Esophagus muscularis mucosa (tissue), 4 donors: ENCODE data around the gene CARM1. TPM values are rescaled to one million over a fixed set of nuclear protein-coding genes. Genes with fewer than 3 reads are reported as not detected.
A peak's percentile ranks its signal among the peaks of the same experiment; 100 is the strongest.
"Not testable (repeated sequence)": the region's sequence is repeated elsewhere in the genome, so short reads cannot be mapped to it uniquely, and the experiment has no call there.

Experiments
- DNase-seq: peaks from one replicate; pipeline ENCODE4 v3.0.0-alpha.2; 2017; ENCODE audit errors: extremely low spot score
- H3K27ac ChIP-seq, 4 donors: fragments of 200-600 bp; sonication (generic); replicated peaks in 1 of 4; 1 replicate in 3 of 4; 2 replicates in 1 of 4; pipeline ENCODE4 v1.5.1; 2016 to 2019; ENCODE audit warnings: mild to moderate bottlenecking in 1 of 4
- H3K27me3 ChIP-seq, 4 donors: fragments of 200-600 bp; sonication (generic); one replicate each; pipeline versions ENCODE4 v1.5.1 to v1.6.0; 2016 to 2019
- H3K36me3 ChIP-seq, 4 donors: fragments of 200-600 bp; sonication (generic); one replicate each; pipeline ENCODE4 v1.5.1; 2016 to 2019
- H3K4me1 ChIP-seq, 4 donors: fragments of 200-600 bp; sonication (generic); one replicate each; pipeline ENCODE4 v1.5.1; 2016 to 2019
- H3K4me3 ChIP-seq, 4 donors: fragments of 200-600 bp; sonication (generic); 1 replicate in 2 of 4; 2 replicates in 2 of 4; pipeline ENCODE4 v1.5.1; 2016 to 2019; ENCODE audit warnings: mild to moderate bottlenecking in 4 of 4, moderate library complexity in 1 of 4
- H3K9me3 ChIP-seq, 4 donors: fragments of 200-600 bp; sonication (generic); 1 replicate in 3 of 4; 2 replicates in 1 of 4; pipeline ENCODE4 v1.5.1; 2016 to 2019
- CTCF ChIP-seq, 3 experiments: fragments of 200-600 bp in 2 of 3; fragments of 450-650 bp in 1 of 3; sonication (generic) in 2 of 3; IDR thresholded peaks; one replicate each; pipeline ENCODE4 v1.5.1; 2017 to 2019; ENCODE audit warnings: antibody characterized with exemption in 3 of 3, mild to moderate bottlenecking in 2 of 3, moderate library complexity in 1 of 3
- EP300 ChIP-seq: sonication (generic); formaldehyde crosslinking; IDR thresholded peaks from one replicate; pipeline ENCODE4 v1.6.1; 2017; ENCODE audit warnings: antibody characterized with exemption
- POLR2A ChIP-seq: fragments of 450-650 bp; IDR thresholded peaks from one replicate; pipeline ENCODE4 v1.6.1; 2017; ENCODE audit warnings: antibody characterized with exemption, moderate library complexity, mild to moderate bottlenecking, low read depth
- POLR2AphosphoS5 ChIP-seq, 2 donors: sonication (generic); formaldehyde crosslinking; IDR thresholded peaks; one replicate each; pipeline ENCODE4 v1.6.1; 2017; ENCODE audit warnings: antibody characterized with exemption in 2 of 2
- WGBS: methylation state at CpG from one replicate; pipeline ENCODE4 v1.1.5; 2018; 5-methylcytosine and 5-hydroxymethylcytosine counted together
- intact Hi-C: fragments of 100-400 bp; cut with DNase I; formaldehyde crosslinking; loops from one replicate; pipeline ENCODE4 v1.15.1; 2023
- total RNA-seq, 4 donors: library from RNA; depleted of rRNA; stranded (reverse); fragments of >200 nt; gene quantifications; one replicate each; pipeline versions ENCODE4 v1.1.0 to v1.2.1, GENCODE V29; 2016

Gene CARM1
- total RNA-seq, 4 donors from 2014 or later: 24.9 to 43.5 (median 30.6) TPM

DNA sequence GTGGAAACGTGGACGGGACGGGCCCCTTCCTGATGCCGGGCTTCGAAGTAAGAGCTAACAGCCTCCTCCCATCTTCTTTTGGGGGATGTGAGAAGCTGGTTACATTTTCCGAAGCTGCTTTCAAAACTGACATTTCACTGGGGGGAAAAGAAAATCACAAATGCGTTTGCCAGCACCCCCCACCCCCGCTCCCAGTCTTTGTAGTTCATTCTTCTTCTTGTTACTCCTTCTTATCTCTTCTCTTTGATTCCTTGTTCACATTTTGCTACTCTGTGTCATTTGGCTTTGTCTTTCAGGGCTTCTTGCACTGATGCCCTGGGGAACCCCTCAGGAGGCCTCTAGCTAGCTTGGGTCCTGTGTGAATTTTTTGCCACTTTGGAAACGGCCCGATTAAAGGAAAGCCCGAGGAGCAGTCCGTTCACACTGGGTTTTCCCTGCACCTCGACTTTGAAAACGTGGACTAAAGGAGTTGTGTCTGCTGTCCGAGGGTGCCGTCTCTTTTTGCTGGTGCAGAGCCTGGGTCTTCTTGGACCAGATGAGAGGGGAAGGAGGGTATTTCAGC, 1.3 kb downstream of the CARM1 start:
- WGBS: 8% methylated on average over 16 of the region's 16 CpGs
- H3K4me3 ChIP-seq: peak overlapping the region; percentile 83 to 96 (median 94)

GRCh38 chr19:10874024-10874423, 2.7 kb downstream of the CARM1 start:
- Histone ChIP-seq H3K27ac (no peak overlapping the region), H3K9me3 (no peaks in the 10 kb centered on the region), H3K4me3 (no peak overlapping the region), H3K27me3 (no peaks in the 10 kb centered on the region), H3K36me3 (no peaks in the 10 kb centered on the region), H3K4me1 (peaks cover 36 to 80% (median 68%) of the 10 kb centered on the region in 4 donors)
- WGBS: 100% methylated on average over 1 of the region's 1 CpG
- no peak for DNase-seq
- TF ChIP-seq POLR2AphosphoS5 (IDR thresholded peaks at IDR 0.05): no peak
- no peak for TF ChIP-seq CTCF (IDR thresholded peaks at IDR 0.05)
- intact Hi-C loops: loop anchor here (5.0 kb wide), 1 partner anchor 53 kb away; the partner anchor contains the start of genes TIMM29 and YIPF2

More for the DNA sequence above, 1.3 kb downstream of the CARM1 start:
- peaks cover 31 to 66% (median 57%) of the 10 kb centered on the region in 4 donors for H3K4me1 ChIP-seq
- no peaks in the 10 kb centered on the region for H3K9me3 ChIP-seq
- no peak for TF ChIP-seq POLR2AphosphoS5 (IDR thresholded peaks at IDR 0.05)
- TF ChIP-seq EP300: no peak
- TF ChIP-seq CTCF (IDR thresholded peaks at IDR 0.05): no peak
- TF ChIP-seq POLR2A: no peak
- DNase-seq: no peak
- H3K27ac ChIP-seq: peak overlapping the region; percentile 85 to 89 (median 87)
- intact Hi-C loops: loop anchor here (5.0 kb wide), 1 partner anchor 55 kb away; the partner anchor contains the start of genes TIMM29 and YIPF2
- no peaks in the 10 kb centered on the region for H3K27me3 ChIP-seq
- H3K36me3 ChIP-seq: no peaks in the 10 kb centered on the region

GRCh38 chr19:10876459-10877240, 5.3 kb downstream of the CARM1 start:
- Histone ChIP-seq H3K4me3 (no peak overlapping the region), H3K27me3 (peaks cover 0 to 4% (median 0%) of the 10 kb centered on the region in 4 donors), H3K9me3 (no peaks in the 10 kb centered on the region), H3K4me1 (peaks cover 48 to 93% (median 73%) of the 10 kb centered on the region in 4 donors), H3K27ac (peak overlapping the region in 3 of 4 donors; percentile 17 to 61 (median 40)), H3K36me3 (no peaks in the 10 kb centered on the region)
- DNase-seq: no peak
- intact Hi-C loops: no loop called here
- TF ChIP-seq POLR2AphosphoS5 (IDR thresholded peaks at IDR 0.05): no peak
- TF ChIP-seq EP300: no peak
- no peak for TF ChIP-seq POLR2A
- TF ChIP-seq CTCF (IDR thresholded peaks at IDR 0.05): no peak
- WGBS: 65% methylated on average over 7 of the region's 10 CpGs

DNA sequence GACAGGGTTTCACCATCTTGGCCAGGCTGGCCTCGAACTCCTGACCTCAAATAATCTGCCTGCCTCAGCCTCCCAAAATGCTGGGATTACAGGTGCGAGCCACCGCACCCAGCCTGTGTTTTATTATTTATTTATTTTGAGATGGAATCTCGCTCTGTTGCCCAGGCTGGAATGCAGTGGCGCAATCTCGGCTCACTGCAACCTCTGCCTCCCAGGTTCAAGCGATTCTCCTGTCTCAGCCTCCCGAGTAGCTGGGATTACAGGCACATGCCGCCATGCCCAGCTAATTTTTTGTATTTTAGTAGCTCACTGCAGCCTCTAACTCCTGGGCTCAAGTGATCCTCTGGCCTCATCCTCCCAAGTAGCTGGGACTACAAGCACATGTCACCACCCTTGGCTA, 6.3 kb downstream of the CARM1 start:
- intact Hi-C loops, DNase-seq: not testable (repeated sequence)
- 95% methylated on average over 9 of the region's 9 CpGs for WGBS

GRCh38 chr19:10878253-10878652, 6.9 kb downstream of the CARM1 start:
- peaks cover 0 to 4% (median 0%) of the 10 kb centered on the region in 4 donors for H3K27me3 ChIP-seq
- TF ChIP-seq EP300 (no peak), POLR2AphosphoS5 (IDR thresholded peaks at IDR 0.05) (no peak), CTCF (IDR thresholded peaks at IDR 0.05) (no peak), POLR2A (no peak)
- WGBS: 93% methylated on average over 3 of the region's 3 CpGs
- DNase-seq: no peak
- no peak overlapping the region for H3K27ac ChIP-seq
- H3K4me1 ChIP-seq: peaks cover 48 to 86% (median 69%) of the 10 kb centered on the region in 4 donors
- intact Hi-C loops: no loop called here
- H3K9me3 ChIP-seq: no peaks in the 10 kb centered on the region
- no peaks in the 10 kb centered on the region for H3K36me3 ChIP-seq
- H3K4me3 ChIP-seq: no peak overlapping the region

More for the DNA sequence above, 6.3 kb downstream of the CARM1 start:
- Histone ChIP-seq H3K4me1 (peaks cover 50 to 92% (median 75%) of the 10 kb centered on the region in 4 donors), H3K27ac (peak overlapping the region in 3 of 4 donors; percentile 17 to 61 (median 40))
- not testable (repeated sequence) for H3K27me3 ChIP-seq, H3K36me3 ChIP-seq, H3K4me3 ChIP-seq, H3K9me3 ChIP-seq
